Measurements from ENCODE around the gene KCNJ5.
A peak's percentile ranks its signal among the peaks of the same experiment; 100 is the strongest.

The KCNJ5 gene

GRCh38 chr11:128956401-128957201 is 65.4 kb downstream of the KCNJ5 start:
- peak; percentile 83 for DNase-seq (ENCODE audit: low spot score)

- DNase-seq (ENCODE audit: low spot score), result no peak
Observed at GRCh38 chr11:128957202-128957482, 66.0 kb downstream of the KCNJ5 start.

- no peak for DNase-seq (ENCODE audit: low spot score)
Observed at GRCh38 chr11:128961645-128962044, 70.5 kb downstream of the KCNJ5 start.

- no peak for DNase-seq (ENCODE audit: low spot score)
Observed at GRCh38 chr11:128962896-128963295, 71.7 kb downstream of the KCNJ5 start.

GRCh38 chr11:128963744-128964325 is 72.7 kb downstream of the KCNJ5 start:
- DNase-seq (ENCODE audit: low spot score), result no peak

- peak; percentile 77 for DNase-seq (ENCODE audit: low spot score)
Observed at GRCh38 chr11:128964463-128964930, 73.3 kb downstream of the KCNJ5 start.

- DNase-seq (ENCODE audit: low spot score), result no peak
Observed at GRCh38 chr11:128965485-128965884, 74.3 kb downstream of the KCNJ5 start.

- no peak for DNase-seq (ENCODE audit: low spot score)
Observed at GRCh38 chr11:128967578-128967977, 76.4 kb downstream of the KCNJ5 start.

- DNase-seq (ENCODE audit: low spot score), result no peak
Observed at GRCh38 chr11:128968916-128969315, 77.8 kb downstream of the KCNJ5 start.

Measured in kidney capillary endothelial cell (primary cell).